ENCODE results near the gene MAP4K2. TPM values are rescaled to one million over a fixed set of nuclear protein-coding genes. Genes with fewer than 3 reads are reported as not detected.

Gene MAP4K2
- total and polyA plus RNA-seq, 2 of the 4 experiments (the other 2 are of a cell fraction): 11.7 to 16.6 TPM

DNA sequence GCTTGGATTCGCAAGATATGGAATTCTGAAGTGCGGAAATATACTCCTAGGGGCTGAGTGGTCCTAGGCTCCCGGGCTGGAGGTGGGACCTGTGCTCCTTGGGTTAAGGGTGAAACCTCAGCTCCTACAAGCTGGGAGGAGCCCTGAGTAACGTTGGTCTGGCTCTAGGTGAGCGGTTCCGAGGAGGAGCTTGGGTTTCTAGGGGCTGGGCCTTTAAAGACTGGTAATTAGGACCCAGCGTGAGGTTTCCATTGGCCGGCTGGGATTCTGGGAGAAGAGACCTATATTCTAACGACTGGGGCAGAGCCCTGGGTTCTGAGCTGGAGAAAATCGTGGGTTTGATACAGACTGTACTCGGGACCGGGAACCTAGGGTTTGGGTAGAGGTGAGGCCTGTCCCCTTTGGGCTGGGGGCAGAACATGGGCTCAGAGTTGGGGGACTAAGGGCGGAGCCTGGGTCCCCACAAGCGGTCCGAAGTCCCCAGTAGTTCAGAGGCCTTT, 882 bp upstream of the MAP4K2 start:
- DNase-seq (no peak), ATAC-seq (ENCODE audit: low read depth) (peak; percentile 2; the same call in 1 of the 2 replicates)
- H4K8ac ChIP-seq (ENCODE audit: low read depth in 2 of 2, low read length in 2 of 2): peak overlapping the region; percentile 38 to 43; a peak in 2 of 4 replicates
- H4K91ac ChIP-seq (ENCODE audit: insufficient read depth, low read depth, low read length): no peak overlapping the region
- intact Hi-C loops (cut with micrococcal nuclease): loop anchor here (2.0 kb wide), 1 partner anchor 25 kb away; the partner anchor contains the start of gene SF1
- no peaks in the 10 kb centered on the region for H3K9me3 ChIP-seq (ENCODE audit: control insufficient read depth, insufficient read depth, low read length)
- no peak overlapping the region for H2BK20ac ChIP-seq (ENCODE audit: low read depth, low read length)
- dilution Hi-C loops (cut with HindIII; ENCODE audit: low sequenced_read_pairs, unreplicated experiment): no loop called here
- H4K20me1 ChIP-seq (ENCODE audit: insufficient read depth, low read length): no peaks in the 10 kb centered on the region
- H3K4me1 ChIP-seq (ENCODE audit: control insufficient read depth, insufficient read depth, low read length): peaks cover 10% of the 10 kb centered on the region
- H2AK5ac ChIP-seq (ENCODE audit: low read depth, low read length): no peak overlapping the region
- peaks cover 4 to 33% of the 10 kb centered on the region in 2 experiments; a peak in 3 of 4 replicates for H3K79me1 ChIP-seq (ENCODE audit: low read depth in 1 of 2, low read length in 2 of 2)
- H2AFZ ChIP-seq (replicated peaks; ENCODE audit: low read length, poor library complexity): peak overlapping the region; percentile 78
- 0 out of 2 replicates have a peak overlapping the region, but pooled peaks have one; percentile 13 for H3K4ac ChIP-seq (ENCODE audit: low read depth, low read length)
- WGBS, 2 experiments (ENCODE audit: extremely low coverage in 2 of 2, insufficient read length in 1 of 2): 39% methylated on average over 9 of the region's 15 CpGs; no CpG with 5 or more reads in 1 of the 2 experiments
- peak overlapping the region; percentile 39 for H2AK9ac ChIP-seq (replicated peaks; ENCODE audit: low read depth, low read length, poor library complexity)
- no peak overlapping the region for H2BK5ac ChIP-seq (ENCODE audit: low read depth, low read length, poor library complexity, severe bottlenecking)
- H3K4me2 ChIP-seq (ENCODE audit: low read depth, low read length): peak overlapping the region; percentile 89
- TF ChIP-seq BHLHE40 (IDR thresholded peaks at IDR 0.05; ENCODE audit: low read depth, low read length) (no peak), MAFK (IDR thresholded peaks at IDR 0.05; ENCODE audit: low read depth, low read length) (no peak), SMC3 (IDR thresholded peaks at IDR 0.05; ENCODE audit: low read depth, low read length) (no peak), RCOR1 (IDR thresholded peaks at IDR 0.05; ENCODE audit: insufficient replicate concordance, low read length) (no peak), POLR2A (IDR thresholded peaks at IDR 0.05; ENCODE audit: low read depth, low read length) (no peak), FOS (IDR thresholded peaks at IDR 0.05; ENCODE audit: low read depth, low read length) (no peak), CEBPB (IDR thresholded peaks at IDR 0.05; ENCODE audit: low read depth, low read length) (no peak), NFE2L2 (IDR thresholded peaks at IDR 0.05; ENCODE audit: low read depth, low read length) (no peak), MXI1 (IDR thresholded peaks at IDR 0.05; ENCODE audit: borderline replicate concordance, low read depth, low read length) (no peak), MAZ (IDR thresholded peaks at IDR 0.05; ENCODE audit: borderline replicate concordance, low read depth, low read length) (no peak), RFX5 (IDR thresholded peaks at IDR 0.05; ENCODE audit: low read depth, low read length) (no peak), CHD1 (IDR thresholded peaks at IDR 0.05; ENCODE audit: low read depth, low read length) (no peak), RAD21 (IDR thresholded peaks at IDR 0.05; ENCODE audit: low read length) (no peak)
- TF ChIP-seq, protein P1, sequence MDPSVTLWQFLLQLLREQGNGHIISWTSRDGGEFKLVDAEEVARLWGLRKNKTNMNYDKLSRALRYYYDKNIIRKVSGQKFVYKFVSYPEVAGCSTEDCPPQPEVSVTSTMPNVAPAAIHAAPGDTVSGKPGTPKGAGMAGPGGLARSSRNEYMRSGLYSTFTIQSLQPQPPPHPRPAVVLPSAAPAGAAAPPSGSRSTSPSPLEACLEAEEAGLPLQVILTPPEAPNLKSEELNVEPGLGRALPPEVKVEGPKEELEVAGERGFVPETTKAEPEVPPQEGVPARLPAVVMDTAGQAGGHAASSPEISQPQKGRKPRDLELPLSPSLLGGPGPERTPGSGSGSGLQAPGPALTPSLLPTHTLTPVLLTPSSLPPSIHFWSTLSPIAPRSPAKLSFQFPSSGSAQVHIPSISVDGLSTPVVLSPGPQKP (IDR thresholded peaks at IDR 0.05; ENCODE audit: borderline replicate concordance, low read depth, low read length): no peak
- TF ChIP-seq, protein P2, sequence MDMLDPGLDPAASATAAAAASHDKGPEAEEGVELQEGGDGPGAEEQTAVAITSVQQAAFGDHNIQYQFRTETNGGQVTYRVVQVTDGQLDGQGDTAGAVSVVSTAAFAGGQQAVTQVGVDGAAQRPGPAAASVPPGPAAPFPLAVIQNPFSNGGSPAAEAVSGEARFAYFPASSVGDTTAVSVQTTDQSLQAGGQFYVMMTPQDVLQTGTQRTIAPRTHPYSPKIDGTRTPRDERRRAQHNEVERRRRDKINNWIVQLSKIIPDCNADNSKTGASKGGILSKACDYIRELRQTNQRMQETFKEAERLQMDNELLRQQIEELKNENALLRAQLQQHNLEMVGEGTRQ (IDR thresholded peaks at IDR 0.05; ENCODE audit: low read depth, low read length): no peak
- TF ChIP-seq, protein P3, sequence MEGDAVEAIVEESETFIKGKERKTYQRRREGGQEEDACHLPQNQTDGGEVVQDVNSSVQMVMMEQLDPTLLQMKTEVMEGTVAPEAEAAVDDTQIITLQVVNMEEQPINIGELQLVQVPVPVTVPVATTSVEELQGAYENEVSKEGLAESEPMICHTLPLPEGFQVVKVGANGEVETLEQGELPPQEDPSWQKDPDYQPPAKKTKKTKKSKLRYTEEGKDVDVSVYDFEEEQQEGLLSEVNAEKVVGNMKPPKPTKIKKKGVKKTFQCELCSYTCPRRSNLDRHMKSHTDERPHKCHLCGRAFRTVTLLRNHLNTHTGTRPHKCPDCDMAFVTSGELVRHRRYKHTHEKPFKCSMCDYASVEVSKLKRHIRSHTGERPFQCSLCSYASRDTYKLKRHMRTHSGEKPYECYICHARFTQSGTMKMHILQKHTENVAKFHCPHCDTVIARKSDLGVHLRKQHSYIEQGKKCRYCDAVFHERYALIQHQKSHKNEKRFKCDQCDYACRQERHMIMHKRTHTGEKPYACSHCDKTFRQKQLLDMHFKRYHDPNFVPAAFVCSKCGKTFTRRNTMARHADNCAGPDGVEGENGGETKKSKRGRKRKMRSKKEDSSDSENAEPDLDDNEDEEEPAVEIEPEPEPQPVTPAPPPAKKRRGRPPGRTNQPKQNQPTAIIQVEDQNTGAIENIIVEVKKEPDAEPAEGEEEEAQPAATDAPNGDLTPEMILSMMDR (conservative IDR thresholded peaks at IDR 0.05; ENCODE audit: low read depth, low read length): no peak
- H4K5ac ChIP-seq (ENCODE audit: low read depth, low read length): no peak overlapping the region
- H2BK120ac ChIP-seq (ENCODE audit: low read depth, low read length): no peak overlapping the region
- peaks cover 16% of the 10 kb centered on the region for H3K9me1 ChIP-seq (ENCODE audit: insufficient read depth, low read length)
- in situ Hi-C loops (cut with MboI; ENCODE audit: low sequenced_read_pairs): no loop called here
- H3K23ac ChIP-seq (ENCODE audit: low read depth, low read length): no peak overlapping the region
- no peak overlapping the region for H3K56ac ChIP-seq (ENCODE audit: extremely low read depth, insufficient read depth, low read length)
- peaks cover 33% of the 10 kb centered on the region for H3K36me3 ChIP-seq (ENCODE audit: control insufficient read depth, insufficient read depth, low read length)
- H2BK15ac ChIP-seq (ENCODE audit: low read depth, low read length): no peak overlapping the region
- H3K14ac ChIP-seq (replicated peaks; ENCODE audit: low read depth, low read length): peak overlapping the region; percentile 38
- TSS peak; percentile 88 for BruUV-seq (replicated peaks)
- ChIA-PET CTCF (interaction anchor here (1.0 kb wide), 1 partner anchor 22 kb away, joined by 3 read pairs; no protein-coding TSS in a partner anchor), POLR2A (ENCODE audit: unreplicated experiment) (no interaction called here)
- H3K9ac ChIP-seq (ENCODE audit: low read depth, low read length): peak overlapping the region; percentile 40
- peak overlapping the region; percentile 64 for H3K4me3 ChIP-seq (ENCODE audit: insufficient read depth, low read depth, low read length)
- H3K27me3 ChIP-seq (ENCODE audit: control insufficient read depth, insufficient read depth, low read length): no peaks in the 10 kb centered on the region
- H3K18ac ChIP-seq (ENCODE audit: low read depth, low read length): no peak overlapping the region
- peak overlapping the region; percentile 9 for H3K27ac ChIP-seq (ENCODE audit: insufficient read depth, low read length)

Measured in IMR-90 (cell line).